Measurements from ENCODE around the gene DMGDH.

The DMGDH gene

DNA sequence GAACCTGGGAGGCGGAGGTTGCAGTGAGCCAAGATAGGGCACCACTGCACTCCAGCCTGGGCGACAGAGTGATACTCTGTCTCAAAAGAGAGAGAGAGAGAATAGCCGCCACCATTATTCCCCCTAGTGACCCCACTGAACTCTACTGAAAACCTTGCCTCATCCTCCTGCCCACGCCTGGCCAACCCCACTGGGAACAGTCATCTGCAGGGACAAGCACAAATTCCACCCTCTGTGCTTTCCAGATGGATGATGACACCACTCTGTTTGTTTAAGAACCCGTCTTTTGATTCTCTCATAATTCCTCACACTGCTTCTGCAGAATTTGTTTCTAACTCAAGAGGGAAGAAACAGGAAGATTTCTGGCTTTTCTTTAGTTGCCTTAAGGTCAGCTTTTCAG lies 12.3 kb upstream of the DMGDH start:
- no peak for ATAC-seq (ENCODE audit: low read depth)
- Mint-ChIP-seq H3K9me3 (no peaks in the 10 kb centered on the region), H3K36me3 (no peaks in the 10 kb centered on the region), H3K27me3 (peaks cover 5% of the 10 kb centered on the region), H3K27ac (no peak overlapping the region), H3K4me3 (no peak overlapping the region), H3K4me1 (peaks cover 3% of the 10 kb centered on the region)
- no peak for DNase-seq (ENCODE audit: low spot score in 2 of 2)

GRCh38 chr5:79080804-79081203 lies 11.3 kb upstream of the DMGDH start:
- H3K27ac Mint-ChIP-seq = no peak overlapping the region
- H3K9me3 Mint-ChIP-seq = no peaks in the 10 kb centered on the region
- DNase-seq (ENCODE audit: low spot score in 2 of 2) = no peak
- H3K27me3 Mint-ChIP-seq = peaks cover 5% of the 10 kb centered on the region
- H3K4me3 Mint-ChIP-seq = no peak overlapping the region
- H3K4me1 Mint-ChIP-seq = peaks cover 3% of the 10 kb centered on the region
- no peaks in the 10 kb centered on the region for H3K36me3 Mint-ChIP-seq
- ATAC-seq (ENCODE audit: low read depth) = no peak

DNA sequence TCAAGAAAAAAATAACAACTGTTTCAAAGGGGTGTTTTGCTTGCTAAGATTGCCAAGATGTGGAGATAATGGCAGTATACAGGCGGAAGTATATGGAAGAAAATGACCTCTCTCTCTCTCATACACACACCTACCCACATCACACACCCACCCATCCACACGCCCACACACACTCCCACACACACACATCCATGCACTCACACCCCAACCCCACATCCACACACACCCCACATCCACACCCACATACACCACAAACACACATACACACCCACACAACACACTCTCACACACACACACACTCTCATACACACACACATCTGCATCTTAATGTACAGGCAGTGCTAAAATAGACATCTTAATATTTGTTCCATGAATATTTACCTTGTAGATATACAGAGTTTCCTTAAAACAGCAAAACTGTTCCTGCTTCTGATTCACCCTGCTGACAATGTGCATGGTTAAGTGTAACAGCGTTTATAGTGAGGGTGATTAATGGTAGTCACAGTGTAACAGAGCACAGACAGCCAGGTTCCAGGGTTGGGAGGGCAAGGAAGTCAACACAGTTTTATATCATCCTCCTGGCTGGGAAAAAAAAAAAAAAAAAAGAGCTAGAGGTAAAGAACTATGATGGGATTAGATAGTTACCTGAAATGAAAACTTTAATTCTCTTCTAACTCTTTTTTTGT lies 8.3 kb upstream of the DMGDH start:
- ATAC-seq (ENCODE audit: low read depth) (no peak), DNase-seq (ENCODE audit: low spot score in 2 of 2) (no peak)
- H3K27me3 Mint-ChIP-seq = peaks cover 4% of the 10 kb centered on the region
- no peak overlapping the region for H3K27ac Mint-ChIP-seq
- no peak overlapping the region for H3K4me3 Mint-ChIP-seq
- H3K36me3 Mint-ChIP-seq = no peaks in the 10 kb centered on the region
- H3K9me3 Mint-ChIP-seq = no peaks in the 10 kb centered on the region
- H3K4me1 Mint-ChIP-seq = peaks cover 3% of the 10 kb centered on the region

DNA sequence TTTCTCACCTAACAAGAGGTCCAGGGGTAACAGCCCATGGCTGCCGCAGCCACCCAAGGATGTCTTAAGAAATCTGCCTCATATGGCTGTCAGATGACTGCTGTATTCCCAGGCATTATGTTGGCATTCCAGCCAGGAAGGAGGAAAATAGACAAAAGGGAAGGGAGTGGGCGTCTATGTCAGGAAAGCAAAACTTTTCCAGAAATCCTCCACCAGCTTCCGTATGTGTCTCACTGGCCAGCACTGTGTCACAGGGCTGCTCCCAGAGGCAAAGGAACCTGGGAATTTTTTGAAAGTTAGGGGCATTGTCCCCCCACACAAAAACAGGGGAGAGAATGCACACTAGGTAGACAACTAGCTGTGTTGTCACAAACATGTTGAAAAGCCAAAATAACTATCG lies 7.3 kb upstream of the DMGDH start:
- no peak overlapping the region for H3K27ac Mint-ChIP-seq
- peaks cover 6% of the 10 kb centered on the region for H3K27me3 Mint-ChIP-seq
- DNase-seq (ENCODE audit: low spot score in 2 of 2) (no peak), ATAC-seq (ENCODE audit: low read depth) (no peak)
- H3K4me1 Mint-ChIP-seq = peaks cover 3% of the 10 kb centered on the region
- H3K4me3 Mint-ChIP-seq = no peak overlapping the region
- H3K36me3 Mint-ChIP-seq = peaks cover 2% of the 10 kb centered on the region
- H3K9me3 Mint-ChIP-seq = no peaks in the 10 kb centered on the region

DNA sequence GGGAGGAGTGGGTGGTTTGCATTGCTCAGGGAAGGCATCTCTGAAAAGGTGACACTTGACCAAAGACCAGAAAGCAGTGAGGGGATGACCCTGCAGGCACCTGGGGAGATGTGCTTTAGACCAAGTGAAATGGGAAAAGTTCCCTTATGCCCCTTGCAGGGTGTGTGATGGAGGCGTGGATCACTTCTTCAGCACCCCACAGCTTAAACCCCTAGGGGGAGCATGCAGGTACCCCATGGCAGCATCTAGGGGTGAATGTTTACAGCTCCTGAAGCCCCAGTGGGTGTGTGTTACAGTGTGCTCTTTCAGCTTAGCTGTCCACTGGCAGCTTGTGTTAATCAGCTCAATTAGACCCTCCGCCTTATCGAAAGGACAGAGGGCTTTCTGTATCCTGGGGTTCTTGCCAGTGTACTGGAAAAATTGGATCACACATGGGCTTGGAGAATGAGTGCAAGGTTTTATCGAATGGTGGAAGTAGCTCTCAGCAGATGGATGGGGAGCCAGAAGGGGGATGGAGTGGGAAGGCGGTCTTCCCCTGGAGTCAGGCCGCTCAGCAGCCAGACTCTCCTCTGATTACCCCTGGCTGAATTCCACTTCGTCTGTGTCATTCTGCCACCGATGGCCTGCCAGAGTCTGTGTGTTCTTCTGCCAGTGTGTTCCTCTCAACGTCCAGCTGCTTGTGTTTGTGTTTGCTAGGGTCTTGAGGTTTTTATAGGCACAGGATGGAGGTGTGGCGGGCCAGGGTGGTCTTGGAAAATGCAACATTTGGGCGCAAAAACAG lies 6.4 kb upstream of the DMGDH start:
- H3K27me3 Mint-ChIP-seq = peaks cover 11% of the 10 kb centered on the region
- H3K4me1 Mint-ChIP-seq = peaks cover 3% of the 10 kb centered on the region
- no peaks in the 10 kb centered on the region for H3K9me3 Mint-ChIP-seq
- H3K4me3 Mint-ChIP-seq = no peak overlapping the region
- H3K27ac Mint-ChIP-seq = no peak overlapping the region
- peaks cover 2% of the 10 kb centered on the region for H3K36me3 Mint-ChIP-seq
- no peak for ATAC-seq (ENCODE audit: low read depth)
- DNase-seq (ENCODE audit: low spot score in 2 of 2) = no peak

- ATAC-seq (ENCODE audit: low read depth) (no peak), DNase-seq (ENCODE audit: low spot score in 2 of 2) (no peak)
Observed at GRCh38 chr5:79074641-79075040, 5.2 kb upstream of the DMGDH start.

GRCh38 chr5:79070350-79070667 lies 835 bp upstream of the DMGDH start:
- H3K9me3 Mint-ChIP-seq = peaks cover 1% of the 10 kb centered on the region
- H3K4me1 Mint-ChIP-seq = no peaks in the 10 kb centered on the region
- H3K4me3 Mint-ChIP-seq = no peak overlapping the region
- H3K36me3 Mint-ChIP-seq = peaks cover 2% of the 10 kb centered on the region
- ATAC-seq (ENCODE audit: low read depth) (no peak), DNase-seq (ENCODE audit: low spot score in 2 of 2) (no peak)
- no peak overlapping the region for H3K27ac Mint-ChIP-seq
- peaks cover 15% of the 10 kb centered on the region for H3K27me3 Mint-ChIP-seq

More at GRCh38 chr5:79074641-79075040, 5.2 kb upstream of the DMGDH start:
- peaks cover 3% of the 10 kb centered on the region for H3K4me1 Mint-ChIP-seq
- H3K9me3 Mint-ChIP-seq = no peaks in the 10 kb centered on the region
- no peak overlapping the region for H3K27ac Mint-ChIP-seq
- peaks cover 11% of the 10 kb centered on the region for H3K27me3 Mint-ChIP-seq
- no peak overlapping the region for H3K4me3 Mint-ChIP-seq
- H3K36me3 Mint-ChIP-seq = peaks cover 2% of the 10 kb centered on the region

- peaks cover 3% of the 10 kb centered on the region for H3K27me3 Mint-ChIP-seq
- H3K4me1 Mint-ChIP-seq = no peaks in the 10 kb centered on the region
- no peak for ATAC-seq (ENCODE audit: low read depth)
- H3K9me3 Mint-ChIP-seq = no peaks in the 10 kb centered on the region
- no peak overlapping the region for H3K27ac Mint-ChIP-seq
- H3K36me3 Mint-ChIP-seq = no peaks in the 10 kb centered on the region
- no peak for DNase-seq (ENCODE audit: low spot score in 2 of 2)
- no peak overlapping the region for H3K4me3 Mint-ChIP-seq
Observed at GRCh38 chr5:79062436-79062835, 7.0 kb downstream of the DMGDH start.

- DNase-seq (ENCODE audit: low spot score in 2 of 2) (no peak), ATAC-seq (ENCODE audit: low read depth) (no peak)
- Mint-ChIP-seq H3K36me3 (no peaks in the 10 kb centered on the region), H3K27me3 (peaks cover 5% of the 10 kb centered on the region), H3K4me1 (no peaks in the 10 kb centered on the region), H3K9me3 (no peaks in the 10 kb centered on the region), H3K27ac (no peak overlapping the region), H3K4me3 (no peak overlapping the region)
Observed at GRCh38 chr5:79059674-79060073, 9.8 kb downstream of the DMGDH start.

- no peak overlapping the region for H3K4me3 Mint-ChIP-seq
- ATAC-seq (ENCODE audit: low read depth) = no peak
- H3K9me3 Mint-ChIP-seq = no peaks in the 10 kb centered on the region
- H3K4me1 Mint-ChIP-seq = no peaks in the 10 kb centered on the region
- no peak overlapping the region for H3K27ac Mint-ChIP-seq
- no peaks in the 10 kb centered on the region for H3K36me3 Mint-ChIP-seq
- H3K27me3 Mint-ChIP-seq = peaks cover 2% of the 10 kb centered on the region
- no peak for DNase-seq (ENCODE audit: low spot score in 2 of 2)
Observed at GRCh38 chr5:79056847-79057246, 12.6 kb downstream of the DMGDH start.

DNA sequence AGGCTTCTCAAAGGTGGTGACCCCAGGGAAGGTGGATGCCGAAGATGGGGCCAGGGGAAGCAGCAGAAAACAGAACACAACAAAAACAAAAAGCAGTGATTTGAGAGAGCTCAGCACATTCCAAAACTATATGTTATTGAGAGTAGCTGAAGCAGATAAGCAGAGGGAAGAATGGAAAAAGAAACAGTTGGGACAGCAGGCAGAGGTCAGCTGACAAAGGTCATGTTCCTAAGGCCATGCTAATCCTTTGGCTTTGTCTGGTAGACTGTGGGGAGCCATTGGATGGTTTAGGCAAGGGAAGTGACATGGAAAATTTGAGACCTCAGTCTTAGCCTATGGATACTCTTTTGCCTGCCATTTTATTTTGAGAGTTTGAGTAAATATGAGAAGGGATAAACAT lies 14.5 kb downstream of the DMGDH start:
- no peaks in the 10 kb centered on the region for H3K4me1 Mint-ChIP-seq
- no peak for DNase-seq (ENCODE audit: low spot score in 2 of 2)
- peaks cover 2% of the 10 kb centered on the region for H3K27me3 Mint-ChIP-seq
- no peaks in the 10 kb centered on the region for H3K9me3 Mint-ChIP-seq
- no peak overlapping the region for H3K27ac Mint-ChIP-seq
- H3K4me3 Mint-ChIP-seq = no peak overlapping the region
- no peak for ATAC-seq (ENCODE audit: low read depth)
- H3K36me3 Mint-ChIP-seq = no peaks in the 10 kb centered on the region

DNA sequence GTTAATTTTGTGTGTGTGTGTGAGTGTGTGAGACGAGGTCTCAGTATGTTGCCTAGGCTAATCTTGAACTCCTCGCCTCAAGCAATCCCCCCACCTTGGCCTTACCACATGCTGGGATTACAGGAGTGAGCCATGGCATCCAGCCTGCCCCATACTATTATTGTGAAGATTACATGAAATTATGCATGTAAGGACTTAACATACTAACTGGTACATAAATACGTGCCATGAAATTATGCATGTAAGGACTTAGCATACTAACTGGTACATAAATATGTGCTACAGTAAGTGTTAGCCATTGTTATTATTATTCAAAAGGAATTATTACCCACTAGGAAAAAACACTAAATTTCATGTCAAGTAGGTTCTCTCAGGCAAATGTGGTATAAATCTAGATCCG lies 16.2 kb downstream of the DMGDH start:
- Mint-ChIP-seq H3K27me3 (peaks cover 4% of the 10 kb centered on the region), H3K27ac (no peak overlapping the region), H3K36me3 (no peaks in the 10 kb centered on the region), H3K4me1 (no peaks in the 10 kb centered on the region), H3K9me3 (no peaks in the 10 kb centered on the region), H3K4me3 (no peak overlapping the region)
- no peak for DNase-seq (ENCODE audit: low spot score in 2 of 2)
- ATAC-seq (ENCODE audit: low read depth) = no peak

GRCh38 chr5:79050498-79050897 lies 19.0 kb downstream of the DMGDH start:
- Mint-ChIP-seq H3K27ac (no peak overlapping the region), H3K9me3 (no peaks in the 10 kb centered on the region), H3K4me3 (no peak overlapping the region), H3K4me1 (no peaks in the 10 kb centered on the region), H3K36me3 (no peaks in the 10 kb centered on the region), H3K27me3 (peaks cover 5% of the 10 kb centered on the region)
- DNase-seq (ENCODE audit: low spot score in 2 of 2) (no peak), ATAC-seq (ENCODE audit: low read depth) (no peak)

DNA sequence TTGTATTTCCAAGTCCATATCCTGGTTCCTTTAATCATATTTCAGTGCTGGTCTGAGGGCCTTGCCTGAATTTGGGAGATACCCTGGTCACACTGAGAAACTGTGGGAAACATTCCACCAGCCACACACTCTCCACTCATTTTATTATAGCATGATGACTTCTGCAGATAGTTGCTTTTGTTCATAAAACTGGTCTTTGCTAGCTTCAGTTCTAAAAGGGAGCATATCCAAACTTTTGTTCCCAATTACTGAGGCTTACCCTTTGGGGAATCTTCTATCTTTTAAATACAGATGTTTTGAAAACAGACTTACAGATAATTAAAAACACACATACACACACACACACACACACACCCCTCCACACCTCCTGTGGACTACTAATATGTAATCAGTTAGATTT lies 21.0 kb downstream of the DMGDH start:
- ATAC-seq (ENCODE audit: low read depth) (no peak), DNase-seq (ENCODE audit: low spot score in 2 of 2) (no peak)
- no peak overlapping the region for H3K4me3 Mint-ChIP-seq
- no peaks in the 10 kb centered on the region for H3K9me3 Mint-ChIP-seq
- H3K27ac Mint-ChIP-seq = no peak overlapping the region
- H3K4me1 Mint-ChIP-seq = no peaks in the 10 kb centered on the region
- no peaks in the 10 kb centered on the region for H3K36me3 Mint-ChIP-seq
- H3K27me3 Mint-ChIP-seq = peaks cover 5% of the 10 kb centered on the region

DNA sequence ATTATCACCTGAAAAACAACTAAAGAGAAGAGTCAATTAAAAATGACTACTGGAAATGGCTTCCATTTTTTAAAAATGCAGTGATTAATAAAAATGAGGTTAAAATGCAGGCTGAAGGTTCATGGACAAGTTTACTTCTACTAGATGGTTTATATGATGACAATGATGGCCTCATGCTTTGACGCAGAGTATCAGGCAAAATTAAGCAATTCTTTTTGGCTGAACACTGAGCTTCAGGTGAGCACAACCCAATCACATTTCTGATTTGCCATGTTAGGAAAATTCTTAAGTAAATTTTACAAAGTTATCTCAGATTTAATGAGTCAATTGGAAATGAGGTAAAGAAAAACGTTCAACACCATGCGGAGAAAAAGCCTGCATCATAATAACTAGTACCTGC lies 22.3 kb downstream of the DMGDH start:
- Mint-ChIP-seq H3K36me3 (no peaks in the 10 kb centered on the region), H3K9me3 (no peaks in the 10 kb centered on the region)
- DNase-seq (ENCODE audit: low spot score in 2 of 2) = no peak

More for the DNA sequence above, 22.3 kb downstream of the DMGDH start:
- ATAC-seq (ENCODE audit: low read depth) = no peak
- Mint-ChIP-seq H3K27ac (no peak overlapping the region), H3K27me3 (peaks cover 5% of the 10 kb centered on the region), H3K4me1 (no peaks in the 10 kb centered on the region), H3K4me3 (no peak overlapping the region)
